Gastrocnemius medialis (tissue), 4 donors: ENCODE data around the gene PLD3. TPM values are rescaled to one million over a fixed set of nuclear protein-coding genes. Genes with fewer than 3 reads are reported as not detected.

ENCODE experiments used
- ATAC-seq, 2 donors: fragments of 150-250 bp; one replicate each; pipeline ENCODE4 v1.9.1; 2016
- DNase-seq, 2 donors: peaks; one replicate each; pipeline ENCODE4 v3.0.0-alpha.2; 2019
- H3K27ac ChIP-seq, 4 donors: fragments of 200-600 bp; sonication (generic); 1 replicate in 1 of 4; 2 replicates in 3 of 4; pipeline ENCODE4 v1.5.1; 2016 to 2018; ENCODE audit warnings: mild to moderate bottlenecking in 2 of 4, moderate library complexity in 1 of 4
- H3K27me3 ChIP-seq, 3 donors: fragments of 200-600 bp; sonication (generic) in 2 of 3; 1 replicate in 1 of 3; 2 replicates in 2 of 3; pipeline versions ENCODE4 v1.5.1 to v1.6.0; 2016 to 2019; ENCODE audit warnings: mild to moderate bottlenecking in 1 of 3, moderate library complexity in 1 of 3
- H3K36me3 ChIP-seq, 2 donors: fragments of 200-600 bp; sonication (generic) in 1 of 2; one replicate each; pipeline ENCODE4 v1.5.1; 2017 to 2018
- H3K4me1 ChIP-seq, 2 donors: fragments of 200-600 bp; sonication (generic) in 1 of 2; one replicate each; pipeline ENCODE4 v1.5.1; 2016 to 2017; ENCODE audit warnings: mild to moderate bottlenecking in 2 of 2
- H3K4me3 ChIP-seq, 4 donors: fragments of 200-600 bp; sonication (generic) in 3 of 4; 1 replicate in 1 of 4; 2 replicates in 3 of 4; pipeline ENCODE4 v1.5.1; 2016 to 2019; ENCODE audit warnings: mild to moderate bottlenecking in 2 of 4
- H3K9me3 ChIP-seq, 3 donors: fragments of 200-600 bp; sonication (generic) in 2 of 3; 1 replicate in 1 of 3; 2 replicates in 2 of 3; pipeline ENCODE4 v1.5.1; 2016 to 2019
- POLR2A ChIP-seq, 2 donors: fragments of 450-650 bp; IDR thresholded peaks; one replicate each; pipeline ENCODE4 v1.6.1; 2017; ENCODE audit warnings: antibody characterized with exemption in 2 of 2, mild to moderate bottlenecking in 2 of 2, moderate library complexity in 2 of 2
- in situ Hi-C, 4 donors: fragments of 200-750 bp; cut with MboI; loops; one replicate each; pipeline versions ENCODE4 v1.15.0 to v1.8.0; 2017; ENCODE audit warnings: low sequenced_read_pairs in 4 of 4
- intact Hi-C: fragments of 100-400 bp; cut with DNase I; formaldehyde crosslinking; loops from one replicate; pipeline ENCODE4 v1.15.1; 2023; ENCODE audit warnings: low total_unique reads
- total RNA-seq, 4 donors: library from RNA; depleted of rRNA; stranded (reverse); fragments of >200 nt; gene quantifications; one replicate each; pipeline versions ENCODE4 v1.1.0 to v1.2.3, GENCODE V29; 2016
- TF ChIP-seq, protein P1 (sequence below), 5 experiments: fragments of 450-650 bp in 3 of 5; fragments of 200-600 bp in 2 of 5; sonication (generic) in 2 of 5; IDR thresholded peaks in 4 of 5; conservative IDR thresholded peaks in 1 of 5; 1 replicate in 4 of 5; 2 replicates in 1 of 5; pipeline ENCODE4 v1.5.1; 2016 to 2019; ENCODE audit warnings: antibody characterized with exemption in 5 of 5, mild to moderate bottlenecking in 3 of 5, moderate library complexity in 3 of 5

PLD3 gene
- total RNA-seq, 4 donors from 2014 or later = 136 to 198 (median 190) TPM

DNA sequence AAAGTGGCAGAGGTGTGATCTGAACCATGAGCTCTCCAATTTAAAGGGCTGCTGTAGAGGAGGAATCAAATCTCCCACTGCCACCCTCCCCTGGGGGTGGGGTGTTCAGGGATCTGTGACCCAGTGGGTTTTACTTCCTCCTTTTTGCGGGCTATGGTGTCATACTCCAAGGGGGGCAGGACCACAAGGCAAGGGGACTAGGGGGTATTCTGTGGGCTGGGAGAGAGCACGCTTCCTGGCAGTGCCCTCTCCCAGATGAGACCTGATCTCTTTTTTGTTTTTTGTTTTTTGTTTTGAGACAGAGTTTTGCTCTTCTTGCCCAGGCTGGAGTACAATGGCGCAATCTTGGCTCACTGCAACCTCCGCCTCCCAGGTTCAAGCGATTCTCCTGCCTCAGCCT lies 10.3 kb downstream of the PLD3 start:
- Histone ChIP-seq H3K4me1 (no peaks in the 10 kb centered on the region), H3K36me3 (peaks cover 0 to 9% of the 10 kb centered on the region in 2 donors), H3K27ac (no peak overlapping the region), H3K9me3 (no peaks in the 10 kb centered on the region), H3K27me3 (no peaks in the 10 kb centered on the region), H3K4me3 (no peak overlapping the region)
- intact Hi-C loops = no loop called here
- TF ChIP-seq, protein P1, sequence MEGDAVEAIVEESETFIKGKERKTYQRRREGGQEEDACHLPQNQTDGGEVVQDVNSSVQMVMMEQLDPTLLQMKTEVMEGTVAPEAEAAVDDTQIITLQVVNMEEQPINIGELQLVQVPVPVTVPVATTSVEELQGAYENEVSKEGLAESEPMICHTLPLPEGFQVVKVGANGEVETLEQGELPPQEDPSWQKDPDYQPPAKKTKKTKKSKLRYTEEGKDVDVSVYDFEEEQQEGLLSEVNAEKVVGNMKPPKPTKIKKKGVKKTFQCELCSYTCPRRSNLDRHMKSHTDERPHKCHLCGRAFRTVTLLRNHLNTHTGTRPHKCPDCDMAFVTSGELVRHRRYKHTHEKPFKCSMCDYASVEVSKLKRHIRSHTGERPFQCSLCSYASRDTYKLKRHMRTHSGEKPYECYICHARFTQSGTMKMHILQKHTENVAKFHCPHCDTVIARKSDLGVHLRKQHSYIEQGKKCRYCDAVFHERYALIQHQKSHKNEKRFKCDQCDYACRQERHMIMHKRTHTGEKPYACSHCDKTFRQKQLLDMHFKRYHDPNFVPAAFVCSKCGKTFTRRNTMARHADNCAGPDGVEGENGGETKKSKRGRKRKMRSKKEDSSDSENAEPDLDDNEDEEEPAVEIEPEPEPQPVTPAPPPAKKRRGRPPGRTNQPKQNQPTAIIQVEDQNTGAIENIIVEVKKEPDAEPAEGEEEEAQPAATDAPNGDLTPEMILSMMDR (IDR thresholded peaks at IDR 0.05 in 4 of 5, conservative IDR thresholded peaks at IDR 0.05 in 1 of 5) = no peak
- ATAC-seq (no peak), DNase-seq (no peak)
- in situ Hi-C loops = no loop called here

DNA sequence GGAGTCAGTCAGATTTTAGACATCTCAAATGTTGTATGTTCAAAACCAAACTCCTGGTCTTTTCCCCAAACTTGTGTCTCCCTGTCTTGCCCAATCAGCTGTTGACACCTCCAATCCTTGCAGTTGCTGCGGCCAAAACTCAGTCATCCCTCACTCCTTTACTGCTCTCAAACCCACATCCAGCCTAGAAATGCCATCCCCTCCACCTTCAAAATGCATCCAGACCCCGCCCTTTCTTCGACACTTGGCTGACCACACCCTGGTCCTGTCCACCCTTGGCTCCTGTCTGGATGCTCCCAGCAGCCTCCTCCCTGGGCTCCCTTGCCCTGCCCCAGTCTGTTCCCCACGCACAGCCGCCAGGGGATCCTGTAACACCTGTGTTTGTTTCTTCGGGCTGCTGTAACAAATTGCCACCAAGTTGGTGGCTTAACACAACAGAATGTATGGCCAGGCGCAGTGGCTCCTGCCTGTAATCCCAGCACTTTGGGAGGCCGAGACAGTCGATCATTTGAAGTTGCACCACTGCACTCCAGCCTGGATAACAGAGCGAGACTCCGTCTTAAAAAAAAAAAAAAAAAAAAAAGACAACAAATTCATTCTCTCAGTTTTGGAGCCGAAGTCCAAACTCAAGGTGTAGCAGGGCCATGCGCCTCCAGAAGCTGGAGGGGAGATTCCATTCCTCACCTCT lies 11.7 kb downstream of the PLD3 start:
- no peaks in the 10 kb centered on the region for H3K27me3 ChIP-seq
- no peak overlapping the region for H3K27ac ChIP-seq
- peaks cover 0 to 9% of the 10 kb centered on the region in 2 donors for H3K36me3 ChIP-seq
- H3K4me3 ChIP-seq = no peak overlapping the region
- intact Hi-C loops = no loop called here
- in situ Hi-C loops = no loop called here
- no peaks in the 10 kb centered on the region for H3K9me3 ChIP-seq
- TF ChIP-seq POLR2A (IDR thresholded peaks at IDR 0.05) = no peak
- TF ChIP-seq, protein P1 (IDR thresholded peaks at IDR 0.05 in 4 of 5, conservative IDR thresholded peaks at IDR 0.05 in 1 of 5) = no peak
- DNase-seq = no peak
- ATAC-seq = no peak
- H3K4me1 ChIP-seq = no peaks in the 10 kb centered on the region

DNA sequence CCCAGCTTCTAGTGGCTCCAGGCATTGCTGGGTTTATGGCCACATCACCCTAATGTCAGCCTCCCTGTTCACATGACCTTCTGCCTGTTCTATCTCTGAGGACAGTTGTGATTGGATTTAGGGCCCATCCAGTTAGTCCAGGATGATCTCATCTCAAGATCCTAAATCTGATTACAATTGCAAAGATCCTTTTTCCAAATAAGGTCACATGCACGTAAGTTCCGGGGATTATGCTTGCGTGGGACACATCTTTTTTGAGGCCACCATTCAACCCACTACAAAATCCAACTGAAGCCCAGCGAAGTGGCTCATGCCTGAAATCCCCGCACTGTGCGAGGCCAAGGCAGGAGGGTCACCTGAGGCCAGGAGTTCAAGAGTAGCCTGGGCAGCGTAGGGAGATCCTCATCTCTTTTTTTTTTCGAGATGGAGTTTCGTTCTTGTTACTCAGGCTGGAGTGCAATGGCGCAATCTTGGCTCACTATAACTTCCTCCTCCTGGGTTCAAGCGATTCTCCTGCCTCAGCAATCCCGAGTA lies 12.3 kb downstream of the PLD3 start:
- TF ChIP-seq, protein P1 (IDR thresholded peaks at IDR 0.05 in 4 of 5, conservative IDR thresholded peaks at IDR 0.05 in 1 of 5) = no peak
- no peak for TF ChIP-seq POLR2A (IDR thresholded peaks at IDR 0.05)
- no peaks in the 10 kb centered on the region for H3K9me3 ChIP-seq
- ATAC-seq = no peak
- no peak for DNase-seq
- in situ Hi-C loops = no loop called here
- no peaks in the 10 kb centered on the region for H3K4me1 ChIP-seq
- intact Hi-C loops = no loop called here
- H3K27ac ChIP-seq = no peak overlapping the region
- H3K27me3 ChIP-seq = no peaks in the 10 kb centered on the region
- H3K36me3 ChIP-seq = peaks cover 0 to 9% of the 10 kb centered on the region in 2 donors
- H3K4me3 ChIP-seq = no peak overlapping the region

DNA sequence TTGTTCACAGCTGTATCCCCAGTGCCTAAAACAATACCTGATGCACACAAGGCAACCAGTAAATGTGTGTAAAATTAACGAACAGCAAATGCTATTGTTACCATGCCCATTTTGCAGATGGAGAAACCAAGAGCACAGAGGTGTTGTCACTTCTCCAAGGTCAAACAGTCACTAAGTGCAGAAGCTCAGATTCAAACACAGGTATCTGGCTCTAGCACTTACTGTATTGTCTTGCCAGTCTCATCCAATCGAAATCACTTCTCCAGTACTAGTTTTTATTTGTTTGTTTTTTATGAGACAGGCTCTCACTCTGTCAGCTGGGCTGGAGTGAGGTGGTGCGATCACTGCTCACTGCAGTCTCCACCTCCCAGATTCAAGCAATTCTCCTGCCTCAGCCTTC lies 13.7 kb downstream of the PLD3 start:
- in situ Hi-C loops = no loop called here
- Histone ChIP-seq H3K9me3 (no peaks in the 10 kb centered on the region), H3K4me1 (no peaks in the 10 kb centered on the region), H3K27me3 (no peaks in the 10 kb centered on the region), H3K4me3 (no peak overlapping the region), H3K36me3 (peaks cover 0 to 13% of the 10 kb centered on the region in 2 donors), H3K27ac (no peak overlapping the region)
- intact Hi-C loops = no loop called here
- TF ChIP-seq, protein P1 (IDR thresholded peaks at IDR 0.05 in 4 of 5, conservative IDR thresholded peaks at IDR 0.05 in 1 of 5) = no peak
- no peak for TF ChIP-seq POLR2A (IDR thresholded peaks at IDR 0.05)
- ATAC-seq (no peak), DNase-seq (no peak)
